Activated CD4-positive, alpha-beta memory T cell treated with anti-CD3 and anti-CD28 coated beads for 36 hours (primary cell): Measurements from ENCODE around the gene TTC33. TPM values are rescaled to one million over a fixed set of nuclear protein-coding genes. Genes with fewer than 3 reads are reported as not detected.

ENCODE experiments used
- CTCF ChIA-PET: fragments of 350-600 bp; sonication (Branson Sonifier 250); formaldehyde crosslinking; loops from one replicate; lab custom pipeline; 2021; ENCODE audit warnings: antibody characterized with exemption, inconsistent platforms; lab: Charles Lee
- POLR2A ChIA-PET: fragments of 350-600 bp; sonication (Branson Sonifier 250); formaldehyde crosslinking; loops from one replicate; lab custom pipeline; 2021; ENCODE audit warnings: antibody characterized with exemption; lab: Charles Lee
- DNase-seq: peaks from one replicate; pipeline ENCODE4 v3.0.0-alpha.2; 2020
- H3K27ac Mint-ChIP-seq: one replicate; pipeline ENCODE4 v1.8.0; 2021; ENCODE audit warnings: mixed read lengths
- H3K27me3 Mint-ChIP-seq: one replicate; pipeline ENCODE4 v1.8.0; 2021; ENCODE audit warnings: mixed read lengths
- H3K36me3 Mint-ChIP-seq: one replicate; pipeline ENCODE4 v1.8.0; 2021; ENCODE audit warnings: mixed read lengths
- H3K4me1 Mint-ChIP-seq: one replicate; pipeline ENCODE4 v1.8.0; 2021; ENCODE audit warnings: low read depth, mixed read lengths
- H3K4me3 Mint-ChIP-seq: one replicate; pipeline ENCODE4 v1.8.0; 2021; ENCODE audit warnings: mild to moderate bottlenecking, mixed read lengths
- H3K9me3 Mint-ChIP-seq: one replicate; pipeline ENCODE4 v1.8.0; 2021; ENCODE audit warnings: mixed read lengths
- intact Hi-C: fragments of 100-400 bp; cut with micrococcal nuclease; formaldehyde crosslinking; loops from one replicate; pipeline ENCODE4 v1.15.1; 2023
- total RNA-seq, 2 experiments: library from RNA; stranded (reverse); gene quantifications; one replicate each; pipeline ENCODE4 v1.2.3, GENCODE V29; 2021

The TTC33 gene
- total RNA-seq, 2 experiments from 2014 or later: 30.2 to 34.1 TPM

DNA sequence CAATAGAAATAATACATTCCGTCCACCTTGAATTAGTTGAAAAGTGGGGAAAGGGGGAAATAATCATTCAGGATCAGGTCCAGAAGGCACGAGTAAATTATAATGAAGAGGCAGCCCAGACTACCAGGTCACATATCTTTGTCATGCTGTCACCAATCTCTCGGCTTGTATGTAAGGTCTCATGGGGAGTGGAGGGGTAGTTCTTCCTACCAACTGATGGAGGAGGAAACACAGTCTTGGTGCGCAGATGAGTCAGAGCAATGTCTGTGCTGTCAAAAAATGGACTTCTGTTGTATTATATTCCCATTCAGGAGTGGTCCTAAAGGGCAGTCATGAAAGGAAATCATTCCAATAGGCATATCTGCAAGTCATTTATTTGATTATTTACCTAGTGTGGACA is 240.3 kb downstream of the TTC33 start:
- no peaks in the 10 kb centered on the region for H3K27me3 Mint-ChIP-seq
- no peaks in the 10 kb centered on the region for H3K9me3 Mint-ChIP-seq
- H3K36me3 Mint-ChIP-seq: no peaks in the 10 kb centered on the region
- peak overlapping the region; percentile 2 for H3K27ac Mint-ChIP-seq
- CTCF ChIA-PET: no interaction called here
- no peak for DNase-seq
- POLR2A ChIA-PET: no interaction called here
- H3K4me1 Mint-ChIP-seq: peaks cover 32% of the 10 kb centered on the region
- intact Hi-C loops: loop anchor here (5.0 to 10.0 kb wide), 2 partner anchors 42 to 801 kb away; no protein-coding TSS in a partner anchor
- no peak overlapping the region for H3K4me3 Mint-ChIP-seq

- Mint-ChIP-seq H3K4me3 (no peak overlapping the region), H3K27ac (peak overlapping the region; percentile 2), H3K27me3 (no peaks in the 10 kb centered on the region), H3K9me3 (no peaks in the 10 kb centered on the region), H3K4me1 (peaks cover 32% of the 10 kb centered on the region), H3K36me3 (no peaks in the 10 kb centered on the region)
- intact Hi-C loops: loop anchor here (5.0 to 10.0 kb wide), 2 partner anchors 42 to 800 kb away; no protein-coding TSS in a partner anchor
- DNase-seq: no peak
- ChIA-PET POLR2A (no interaction called here), CTCF (interaction anchor here (1.1 kb wide), 2 partner anchors 161 to 171 kb away, joined by 3 read pairs; no protein-coding TSS in a partner anchor)
These were observed 240.8 kb downstream of the TTC33 start for GRCh38 chr5:40514976-40515375.

DNA sequence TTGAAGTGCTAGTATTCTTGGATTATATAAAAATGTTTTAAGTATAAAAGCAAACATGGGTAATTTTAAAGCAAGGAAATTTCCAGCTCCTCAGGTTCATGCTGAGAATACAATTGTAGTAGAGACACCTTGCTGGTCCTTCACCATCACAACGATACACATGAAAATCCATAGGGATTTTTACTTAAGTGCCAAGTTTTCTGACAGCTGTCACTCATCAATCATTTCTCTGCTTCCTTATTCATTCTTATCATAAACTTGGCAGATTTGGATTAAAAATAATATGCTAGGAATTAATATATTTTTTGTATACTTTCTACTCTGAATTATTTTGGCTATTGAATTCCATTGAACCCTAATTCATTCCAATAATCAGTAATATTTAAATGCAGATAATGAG is 244.0 kb downstream of the TTC33 start:
- peaks cover 27% of the 10 kb centered on the region for H3K4me1 Mint-ChIP-seq
- H3K27me3 Mint-ChIP-seq: no peaks in the 10 kb centered on the region
- no peaks in the 10 kb centered on the region for H3K9me3 Mint-ChIP-seq
- H3K36me3 Mint-ChIP-seq: no peaks in the 10 kb centered on the region
- no peak overlapping the region for H3K27ac Mint-ChIP-seq
- DNase-seq: no peak
- no peak overlapping the region for H3K4me3 Mint-ChIP-seq
- intact Hi-C loops: loop anchor here (10.0 kb wide), 1 partner anchor 797 kb away; no protein-coding TSS in a partner anchor
- ChIA-PET CTCF (no interaction called here), POLR2A (no interaction called here)

GRCh38 chr5:40507095-40507494 is 248.7 kb downstream of the TTC33 start:
- Mint-ChIP-seq H3K27me3 (no peaks in the 10 kb centered on the region), H3K4me1 (peaks cover 11% of the 10 kb centered on the region), H3K36me3 (no peaks in the 10 kb centered on the region), H3K27ac (no peak overlapping the region), H3K9me3 (no peaks in the 10 kb centered on the region), H3K4me3 (no peak overlapping the region)
- CTCF ChIA-PET: no interaction called here
- POLR2A ChIA-PET: interaction anchor here (0.6 kb wide), 1 partner anchor 491 kb away, joined by 3 read pairs; no protein-coding TSS in a partner anchor
- intact Hi-C loops: loop anchor here (1.0 to 5.0 kb wide), 3 partner anchors 70 to 228 kb away; no protein-coding TSS in a partner anchor
- DNase-seq: no peak

- Mint-ChIP-seq H3K27ac (no peak overlapping the region), H3K36me3 (no peaks in the 10 kb centered on the region), H3K27me3 (no peaks in the 10 kb centered on the region), H3K4me1 (peaks cover 11% of the 10 kb centered on the region), H3K9me3 (no peaks in the 10 kb centered on the region), H3K4me3 (no peak overlapping the region)
- intact Hi-C loops: loop anchor here (5.0 kb wide), 1 partner anchor 72 kb away; no protein-coding TSS in a partner anchor
- ChIA-PET CTCF (no interaction called here), POLR2A (no interaction called here)
- no peak for DNase-seq
These were observed 250.7 kb downstream of the TTC33 start for GRCh38 chr5:40505031-40505430.

GRCh38 chr5:40503439-40503838 is 252.3 kb downstream of the TTC33 start:
- Mint-ChIP-seq H3K4me3 (no peak overlapping the region), H3K36me3 (no peaks in the 10 kb centered on the region), H3K4me1 (peaks cover 11% of the 10 kb centered on the region), H3K27ac (no peak overlapping the region), H3K9me3 (no peaks in the 10 kb centered on the region), H3K27me3 (no peaks in the 10 kb centered on the region)
- peak; percentile 67 for DNase-seq
- intact Hi-C loops: no loop called here
- ChIA-PET POLR2A (no interaction called here), CTCF (no interaction called here)

GRCh38 chr5:40502736-40503135 is 253.0 kb downstream of the TTC33 start:
- H3K36me3 Mint-ChIP-seq: no peaks in the 10 kb centered on the region

DNA sequence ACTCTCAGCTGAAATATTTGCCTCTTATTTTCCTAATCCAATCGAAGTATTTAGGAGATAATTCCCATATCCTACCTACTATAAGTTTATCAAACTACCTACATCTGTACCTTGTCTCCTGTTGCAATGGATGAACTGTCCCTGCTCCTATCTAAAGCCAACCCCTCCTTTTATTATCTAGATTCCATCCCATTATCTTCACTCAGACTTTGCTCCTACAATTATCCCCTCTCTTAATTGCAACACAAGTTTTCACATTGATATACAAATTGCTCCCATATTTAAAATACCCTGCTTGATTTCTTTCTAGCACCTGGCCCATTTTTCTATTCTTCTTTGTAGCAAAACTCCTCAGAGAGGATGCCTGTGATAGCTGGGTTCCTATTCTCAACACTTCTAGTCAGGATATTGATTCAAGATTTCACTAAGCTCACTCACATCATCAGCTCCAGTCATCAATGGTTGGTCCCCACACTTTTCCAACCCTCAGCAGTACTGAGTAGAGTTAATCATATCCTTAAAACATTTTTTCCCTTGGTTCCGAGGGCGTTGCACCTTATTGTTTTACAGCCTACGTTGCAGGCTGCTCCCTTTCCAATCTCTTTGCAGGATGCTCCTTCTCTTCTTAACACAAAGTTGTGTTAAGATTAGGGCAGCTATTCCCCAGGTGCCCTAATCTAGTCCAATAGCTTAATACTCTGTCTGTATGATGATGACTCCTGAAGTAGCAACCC is 253.9 kb downstream of the TTC33 start:
- Mint-ChIP-seq H3K4me3 (no peak overlapping the region), H3K27me3 (no peaks in the 10 kb centered on the region), H3K9me3 (no peaks in the 10 kb centered on the region), H3K4me1 (peaks cover 13% of the 10 kb centered on the region), H3K27ac (no peak overlapping the region), H3K36me3 (no peaks in the 10 kb centered on the region)
- ChIA-PET CTCF (no interaction called here), POLR2A (no interaction called here)
- no peak for DNase-seq
- intact Hi-C loops: no loop called here

More at GRCh38 chr5:40502736-40503135, 253.0 kb downstream of the TTC33 start:
- Mint-ChIP-seq H3K9me3 (no peaks in the 10 kb centered on the region), H3K4me1 (peaks cover 12% of the 10 kb centered on the region), H3K27me3 (no peaks in the 10 kb centered on the region), H3K27ac (no peak overlapping the region), H3K4me3 (no peak overlapping the region)
- CTCF ChIA-PET: no interaction called here
- POLR2A ChIA-PET: no interaction called here
- DNase-seq: no peak
- intact Hi-C loops: no loop called here

DNA sequence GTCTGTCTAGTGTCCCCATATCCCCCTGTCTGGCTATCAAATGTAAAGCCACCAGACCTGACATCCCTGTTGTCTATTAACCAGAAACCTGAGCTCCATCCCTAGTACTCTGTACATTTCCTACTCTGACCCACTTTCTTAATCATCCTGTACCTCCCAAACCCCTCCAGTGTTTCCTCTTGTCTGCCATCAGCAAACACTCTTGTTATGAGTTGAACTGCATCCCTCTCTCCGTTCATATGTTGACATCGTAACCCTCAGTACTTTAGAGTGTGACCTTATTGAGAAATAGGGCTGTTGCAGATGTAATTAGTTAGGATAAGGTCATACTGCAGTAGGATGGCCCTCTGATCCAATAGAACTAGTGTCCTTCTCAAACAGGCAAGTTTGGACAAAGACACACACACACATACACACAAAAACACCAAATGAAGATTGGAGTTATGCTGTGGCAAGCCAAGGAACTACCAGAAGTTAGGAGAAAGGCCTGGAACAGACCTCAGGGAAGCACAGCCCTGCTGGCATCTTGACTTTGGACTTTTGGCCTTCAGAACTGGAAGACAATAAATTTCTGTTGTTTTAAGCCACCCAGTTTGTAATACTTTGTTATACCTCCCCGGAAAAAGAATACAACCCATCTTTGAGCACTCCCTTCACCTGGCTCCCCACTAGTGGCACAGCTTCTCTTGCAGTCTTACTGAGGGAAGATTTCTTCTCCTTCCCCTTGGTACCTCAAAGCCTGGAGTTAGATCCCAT is 256.1 kb downstream of the TTC33 start:
- no peak overlapping the region for H3K4me3 Mint-ChIP-seq
- H3K9me3 Mint-ChIP-seq: no peaks in the 10 kb centered on the region
- intact Hi-C loops: no loop called here
- H3K27me3 Mint-ChIP-seq: no peaks in the 10 kb centered on the region
- no peak for DNase-seq
- H3K36me3 Mint-ChIP-seq: no peaks in the 10 kb centered on the region
- peaks cover 19% of the 10 kb centered on the region for H3K4me1 Mint-ChIP-seq
- POLR2A ChIA-PET: no interaction called here
- no peak overlapping the region for H3K27ac Mint-ChIP-seq
- CTCF ChIA-PET: interaction anchor here (0.7 kb wide), 1 partner anchor 79 kb away, joined by 3 read pairs; no protein-coding TSS in a partner anchor

DNA sequence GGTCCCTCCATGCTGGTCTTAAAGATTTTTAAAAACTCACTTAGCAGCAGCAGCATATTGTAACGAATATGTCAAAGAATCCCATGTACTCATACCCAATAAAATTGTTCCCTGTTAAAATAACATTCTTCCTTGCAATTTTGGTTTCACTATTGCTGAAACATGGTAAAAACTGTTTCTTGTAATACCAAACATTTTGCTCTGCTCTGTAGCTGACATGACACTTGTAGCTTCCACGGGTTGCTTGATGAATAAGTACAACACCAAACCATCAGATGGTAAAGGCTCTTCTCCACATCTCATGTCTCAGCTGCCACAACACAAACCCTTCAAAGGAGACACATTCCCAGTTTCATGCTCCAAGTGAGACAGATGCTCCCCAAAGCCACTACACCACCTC is 256.8 kb downstream of the TTC33 start:
- Mint-ChIP-seq H3K36me3 (no peaks in the 10 kb centered on the region), H3K27me3 (no peaks in the 10 kb centered on the region), H3K9me3 (peaks cover under 1% of the 10 kb centered on the region), H3K4me3 (no peak overlapping the region), H3K4me1 (peaks cover 22% of the 10 kb centered on the region), H3K27ac (no peak overlapping the region)
- DNase-seq: no peak
- POLR2A ChIA-PET: no interaction called here
- intact Hi-C loops: no loop called here
- CTCF ChIA-PET: interaction anchor here (0.7 kb wide), 1 partner anchor 80 kb away, joined by 3 read pairs; no protein-coding TSS in a partner anchor

- Mint-ChIP-seq H3K27me3 (no peaks in the 10 kb centered on the region), H3K27ac (no peak overlapping the region), H3K9me3 (peaks cover 7% of the 10 kb centered on the region), H3K4me1 (peaks cover 21% of the 10 kb centered on the region), H3K4me3 (no peak overlapping the region), H3K36me3 (peaks cover 2% of the 10 kb centered on the region)
- ChIA-PET CTCF (interaction anchor here (1.0 to 1.6 kb wide), 2 partner anchors 191 to 549 kb away, joined by 3 to 4 read pairs; no protein-coding TSS in a partner anchor), POLR2A (interaction anchor here (1.0 kb wide), 1 partner anchor 164 kb away, joined by 3 read pairs; no protein-coding TSS in a partner anchor)
- intact Hi-C loops: no loop called here
- no peak for DNase-seq
These were observed 258.2 kb downstream of the TTC33 start for GRCh38 chr5:40497573-40497972.

GRCh38 chr5:40495237-40495635 is 260.5 kb downstream of the TTC33 start:
- no peak overlapping the region for H3K4me3 Mint-ChIP-seq
- ChIA-PET CTCF (no interaction called here), POLR2A (no interaction called here)

More at GRCh38 chr5:40495237-40495635, 260.5 kb downstream of the TTC33 start:
- H3K36me3 Mint-ChIP-seq: peaks cover 3% of the 10 kb centered on the region
- H3K27ac Mint-ChIP-seq: no peak overlapping the region
- intact Hi-C loops: no loop called here
- peaks cover 7% of the 10 kb centered on the region for H3K9me3 Mint-ChIP-seq
- no peaks in the 10 kb centered on the region for H3K27me3 Mint-ChIP-seq
- DNase-seq: no peak
- peaks cover 38% of the 10 kb centered on the region for H3K4me1 Mint-ChIP-seq
